KMS-11 (cell line): ENCODE results near the gene EPHX1.
A peak's percentile ranks its signal among the peaks of the same experiment; 100 is the strongest.

Source experiments
- H2AFZ ChIP-seq: fragments of 200-600 bp; sonication (generic); 2 replicates; pipeline ENCODE4 v1.6.1; 2016; ENCODE audit warnings: antibody characterized with exemption, mixed run types, low read depth
- H3K27ac ChIP-seq: fragments of 200-600 bp; sonication (generic); 2 replicates; pipeline ENCODE4 v1.6.1; 2016; ENCODE audit warnings: mild to moderate bottlenecking, mixed run types
- H3K27me3 ChIP-seq: fragments of 200-600 bp; sonication (generic); 2 replicates; pipeline ENCODE4 v1.6.1; 2017; ENCODE audit warnings: mild to moderate bottlenecking, low read depth, mixed run types, moderate library complexity; ENCODE audit not compliant: insufficient read depth
- H3K36me3 ChIP-seq: fragments of 200-600 bp; sonication (generic); 2 replicates; pipeline ENCODE4 v1.6.1; 2017; ENCODE audit warnings: mild to moderate bottlenecking, mixed run types; ENCODE audit not compliant: insufficient read depth
- H3K4me1 ChIP-seq: fragments of 200-600 bp; sonication (generic); 2 replicates; pipeline ENCODE4 v1.6.1; 2016; ENCODE audit warnings: mild to moderate bottlenecking, low read depth, mixed run types; ENCODE audit not compliant: poor library complexity, severe bottlenecking
- H3K4me2 ChIP-seq: fragments of 200-600 bp; sonication (generic); 2 replicates; pipeline ENCODE4 v1.7.0; 2016; ENCODE audit warnings: mild to moderate bottlenecking, mixed run types
- H3K4me3 ChIP-seq: fragments of 200-600 bp; sonication (generic); IDR thresholded peaks from 2 replicates; pipeline ENCODE4 v1.6.1; 2017; ENCODE audit warnings: low read depth, low read length, mixed read lengths; ENCODE audit not compliant: insufficient read depth
- H3K79me2 ChIP-seq: fragments of 200-600 bp; sonication (generic); 2 replicates; pipeline ENCODE4 v1.6.1; 2016; ENCODE audit warnings: low read depth, mixed run types; ENCODE audit not compliant: insufficient read depth
- H3K9ac ChIP-seq: fragments of 200-600 bp; sonication (generic); 2 replicates; pipeline ENCODE4 v1.6.1; 2016; ENCODE audit warnings: mild to moderate bottlenecking, mixed run types
- H4K20me1 ChIP-seq: fragments of 200-600 bp; sonication (generic); 2 replicates; pipeline ENCODE4 v1.6.1; 2016; ENCODE audit warnings: mild to moderate bottlenecking, mixed run types; ENCODE audit not compliant: insufficient read depth
- TF ChIP-seq, protein P1 (sequence below): fragments of 200-600 bp; sonication (generic); conservative IDR thresholded peaks from 2 replicates; pipeline ENCODE4 v1.6.1; 2017; ENCODE audit warnings: low read depth, mild to moderate bottlenecking, antibody characterized with exemption, low read length, moderate library complexity, mixed read lengths

Gene EPHX1

DNA sequence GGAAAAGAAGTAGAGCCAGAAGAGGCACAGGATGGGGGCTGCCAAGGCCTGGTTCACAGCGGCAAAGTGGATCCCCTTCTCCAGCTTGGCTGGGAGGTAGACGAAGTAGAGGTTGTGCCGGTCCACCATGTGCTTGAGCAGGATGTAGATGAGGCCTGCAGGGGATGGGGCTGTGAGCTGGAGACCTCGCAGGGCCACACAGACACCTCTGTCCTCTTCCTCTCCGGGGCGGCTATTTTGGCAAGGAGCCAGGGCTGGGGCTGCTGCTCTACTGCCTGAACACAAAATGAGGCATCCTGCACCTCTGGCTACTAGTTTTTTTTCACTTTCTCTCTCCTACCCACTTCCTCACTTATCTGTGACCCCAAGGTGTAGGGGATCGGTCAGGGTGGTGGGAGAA, 40.0 kb downstream of the EPHX1 start:
- no peak overlapping the region for H3K4me2 ChIP-seq
- H3K27ac ChIP-seq = no peak overlapping the region
- no peak overlapping the region for H2AFZ ChIP-seq
- TF ChIP-seq, protein P1, sequence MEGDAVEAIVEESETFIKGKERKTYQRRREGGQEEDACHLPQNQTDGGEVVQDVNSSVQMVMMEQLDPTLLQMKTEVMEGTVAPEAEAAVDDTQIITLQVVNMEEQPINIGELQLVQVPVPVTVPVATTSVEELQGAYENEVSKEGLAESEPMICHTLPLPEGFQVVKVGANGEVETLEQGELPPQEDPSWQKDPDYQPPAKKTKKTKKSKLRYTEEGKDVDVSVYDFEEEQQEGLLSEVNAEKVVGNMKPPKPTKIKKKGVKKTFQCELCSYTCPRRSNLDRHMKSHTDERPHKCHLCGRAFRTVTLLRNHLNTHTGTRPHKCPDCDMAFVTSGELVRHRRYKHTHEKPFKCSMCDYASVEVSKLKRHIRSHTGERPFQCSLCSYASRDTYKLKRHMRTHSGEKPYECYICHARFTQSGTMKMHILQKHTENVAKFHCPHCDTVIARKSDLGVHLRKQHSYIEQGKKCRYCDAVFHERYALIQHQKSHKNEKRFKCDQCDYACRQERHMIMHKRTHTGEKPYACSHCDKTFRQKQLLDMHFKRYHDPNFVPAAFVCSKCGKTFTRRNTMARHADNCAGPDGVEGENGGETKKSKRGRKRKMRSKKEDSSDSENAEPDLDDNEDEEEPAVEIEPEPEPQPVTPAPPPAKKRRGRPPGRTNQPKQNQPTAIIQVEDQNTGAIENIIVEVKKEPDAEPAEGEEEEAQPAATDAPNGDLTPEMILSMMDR = no peak
- no peaks in the 10 kb centered on the region for H3K79me2 ChIP-seq
- H3K27me3 ChIP-seq = no peaks in the 10 kb centered on the region
- no peak overlapping the region for H3K9ac ChIP-seq
- no peaks in the 10 kb centered on the region for H4K20me1 ChIP-seq
- H3K4me3 ChIP-seq = no peak overlapping the region
- H3K4me1 ChIP-seq = peaks cover 56% of the 10 kb centered on the region
- no peaks in the 10 kb centered on the region; the same call in 1 of the 2 replicates for H3K36me3 ChIP-seq

DNA sequence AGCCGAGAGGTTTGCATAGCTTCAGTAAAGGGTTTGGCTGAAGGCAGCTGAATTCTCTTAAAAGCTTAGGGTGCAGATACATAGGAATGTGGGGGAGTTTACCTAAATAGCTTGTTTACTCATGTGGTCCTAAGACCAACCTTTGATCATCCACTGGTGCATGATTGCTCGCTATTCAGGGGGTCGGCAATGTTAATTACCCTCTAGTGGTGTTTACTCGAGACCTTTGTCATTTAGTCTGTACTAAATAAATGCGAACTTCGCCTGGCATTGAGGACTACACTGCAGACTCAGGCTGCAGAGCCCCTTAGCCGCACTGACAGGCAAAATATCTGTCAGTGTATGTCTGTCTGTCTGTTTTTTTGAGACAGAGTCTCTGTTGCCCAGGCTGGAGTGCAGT, 40.4 kb downstream of the EPHX1 start:
- Histone ChIP-seq H3K27ac (no peak overlapping the region), H3K36me3 (no peaks in the 10 kb centered on the region; the same call in 1 of the 2 replicates), H3K79me2 (no peaks in the 10 kb centered on the region), H3K4me2 (no peak overlapping the region), H2AFZ (no peak overlapping the region), H3K9ac (no peak overlapping the region), H3K4me1 (peaks cover 60% of the 10 kb centered on the region), H3K27me3 (no peaks in the 10 kb centered on the region), H3K4me3 (no peak overlapping the region), H4K20me1 (no peaks in the 10 kb centered on the region)
- TF ChIP-seq, protein P1 = no peak

DNA sequence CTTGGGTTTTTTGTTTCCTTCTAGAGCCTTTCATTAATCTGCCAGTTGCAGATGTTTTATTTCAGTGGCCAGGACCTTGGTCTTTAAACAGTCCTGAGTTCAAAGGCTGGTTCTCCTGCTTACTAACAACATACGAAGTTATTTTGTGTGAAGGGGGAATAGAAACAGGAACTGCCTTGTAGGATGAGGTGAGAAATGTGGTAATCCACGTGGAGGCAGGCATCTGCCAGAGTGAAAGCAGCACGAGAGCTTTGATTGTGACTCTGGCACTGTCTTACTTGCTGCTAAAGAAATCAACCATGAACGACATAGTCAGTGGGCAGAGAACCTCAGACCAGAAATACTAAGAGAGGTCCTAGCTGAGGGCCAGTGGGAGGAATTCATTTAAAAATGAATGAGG, 41.9 kb downstream of the EPHX1 start:
- no peaks in the 10 kb centered on the region for H3K79me2 ChIP-seq

DNA sequence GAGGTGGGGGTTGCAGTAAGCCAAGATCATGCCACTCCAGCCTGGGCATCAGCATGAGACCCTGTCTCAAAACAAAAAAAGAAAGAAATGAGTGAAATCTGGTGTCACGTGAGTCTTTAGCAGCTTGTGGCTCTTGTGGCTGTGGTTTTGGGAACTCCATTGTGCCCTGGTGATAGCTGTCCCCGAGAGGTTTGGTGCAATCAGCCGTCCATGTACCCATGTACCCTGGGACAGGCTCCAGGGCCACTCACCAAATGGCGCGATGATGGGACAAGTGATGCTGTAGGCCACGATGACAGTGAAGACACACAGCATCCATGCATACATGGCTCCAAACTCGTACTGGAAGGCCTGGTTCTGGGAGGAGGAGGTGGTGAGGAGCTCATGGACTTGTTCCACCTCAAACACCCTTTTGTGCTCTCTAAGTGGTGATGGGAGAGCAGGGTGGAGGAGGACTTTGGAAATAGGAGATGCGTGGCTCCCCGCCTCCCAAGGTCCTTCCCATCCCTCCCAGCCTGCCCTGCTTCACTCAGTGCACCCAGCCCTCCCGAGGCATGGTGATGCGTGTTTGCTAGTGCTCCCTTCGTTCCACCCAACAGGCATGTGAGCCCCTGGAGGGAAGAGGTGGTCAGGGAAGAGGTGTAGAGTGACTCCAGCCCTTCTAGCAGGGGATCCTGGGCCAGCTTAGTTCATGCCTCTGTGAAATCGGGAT, 42.6 kb downstream of the EPHX1 start:
- no peak overlapping the region for H3K4me3 ChIP-seq
- no peak overlapping the region for H2AFZ ChIP-seq
- peak overlapping the region; percentile 17; the same call in 1 of the 2 replicates for H3K9ac ChIP-seq
- H3K79me2 ChIP-seq = no peaks in the 10 kb centered on the region
- TF ChIP-seq, protein P1 = no peak
- H3K4me1 ChIP-seq = peaks cover 80% of the 10 kb centered on the region
- H3K4me2 ChIP-seq = peak overlapping the region; percentile 69
- no peaks in the 10 kb centered on the region; the same call in 1 of the 2 replicates for H3K36me3 ChIP-seq
- H4K20me1 ChIP-seq = no peaks in the 10 kb centered on the region
- H3K27me3 ChIP-seq = no peaks in the 10 kb centered on the region
- H3K27ac ChIP-seq = peak overlapping the region; percentile 71

More for the DNA sequence above, 41.9 kb downstream of the EPHX1 start:
- Histone ChIP-seq H3K4me3 (no peak overlapping the region), H3K27ac (peak overlapping the region; percentile 71), H3K4me2 (peak overlapping the region; percentile 69), H2AFZ (no peak overlapping the region), H3K27me3 (no peaks in the 10 kb centered on the region), H3K36me3 (no peaks in the 10 kb centered on the region), H4K20me1 (no peaks in the 10 kb centered on the region), H3K4me1 (peaks cover 74% of the 10 kb centered on the region), H3K9ac (peak overlapping the region; percentile 17; the same call in 1 of the 2 replicates)
- TF ChIP-seq, protein P1 = no peak
